Fibroblast of mammary gland (primary cell): ENCODE data around the gene SLAMF1.

Experiments used
- DNase-seq: peaks from one replicate; pipeline ENCODE4 v3.0.0-alpha.2; 2010; ENCODE audit warnings: low read depth
- H3K4me3 ChIP-seq: 2 replicates; pipeline ENCODE4 v1.5.1; 2011; ENCODE audit warnings: low read depth, mild to moderate bottlenecking, low read length, moderate library complexity; ENCODE audit not compliant: control insufficient read depth
- CTCF ChIP-seq: conservative IDR thresholded peaks from 2 replicates; pipeline ENCODE4 v1.5.1; 2011; ENCODE audit warnings: low read depth, low read length, inconsistent platforms; ENCODE audit not compliant: control insufficient read depth, insufficient read depth

Gene SLAMF1

GRCh38 chr1:160664573-160665051 lies 17.8 kb upstream of the SLAMF1 start:
- DNase-seq: no peak
- no peak overlapping the region for H3K4me3 ChIP-seq
- TF ChIP-seq CTCF: no peak

- TF ChIP-seq CTCF: no peak
- DNase-seq: no peak
- H3K4me3 ChIP-seq: no peak overlapping the region
Measured at GRCh38 chr1:160662910-160663309, 16.1 kb upstream of the SLAMF1 start.

GRCh38 chr1:160659566-160659965 lies 12.7 kb upstream of the SLAMF1 start:
- no peak overlapping the region for H3K4me3 ChIP-seq
- no peak for DNase-seq
- no peak for TF ChIP-seq CTCF

- TF ChIP-seq CTCF: no peak
- DNase-seq: no peak
- H3K4me3 ChIP-seq: no peak overlapping the region
Measured at GRCh38 chr1:160658814-160659193, 12.0 kb upstream of the SLAMF1 start.

GRCh38 chr1:160658162-160658813 lies 11.4 kb upstream of the SLAMF1 start:
- DNase-seq: no peak
- no peak for TF ChIP-seq CTCF
- H3K4me3 ChIP-seq: no peak overlapping the region

- TF ChIP-seq CTCF: no peak
- DNase-seq: no peak
- no peak overlapping the region for H3K4me3 ChIP-seq
Measured at GRCh38 chr1:160657250-160657781, 10.5 kb upstream of the SLAMF1 start.
